Mesodermal cell (in vitro differentiated cells): Measurements from ENCODE around the gene VWA5B1. TPM values are rescaled to one million over a fixed set of nuclear protein-coding genes. Genes with fewer than 3 reads are reported as not detected.

Source experiments
- H3K27ac ChIP-seq: 2 replicates; pipeline ENCODE4 v1.7.0; 2013; ENCODE audit warnings: mild to moderate bottlenecking, low read depth, low read length, moderate library complexity; ENCODE audit not compliant: severe bottlenecking
- H3K36me3 ChIP-seq: 2 replicates; pipeline ENCODE4 v1.7.1; 2013; ENCODE audit warnings: mild to moderate bottlenecking, low read length, moderate library complexity; ENCODE audit not compliant: control insufficient read depth, insufficient read depth
- H3K4me1 ChIP-seq: one replicate; pipeline ENCODE4 v1.7.1; 2013; ENCODE audit warnings: mild to moderate bottlenecking, low read length; ENCODE audit not compliant: insufficient read depth, control insufficient read depth, poor library complexity, severe bottlenecking
- H3K4me3 ChIP-seq: 2 replicates; pipeline ENCODE4 v1.7.0; 2013; ENCODE audit warnings: low read length, control low read depth, mild to moderate bottlenecking; ENCODE audit not compliant: insufficient read depth, poor library complexity, severe bottlenecking; ENCODE audit errors: extremely low read depth
- H3K9me3 ChIP-seq: 2 replicates; pipeline ENCODE4 v1.7.1; 2013; ENCODE audit warnings: mild to moderate bottlenecking, low read length, moderate library complexity; ENCODE audit not compliant: control insufficient read depth
- WGBS, 2 experiments: methylation state at CpG; one replicate each; pipeline ENCODE4 v1.1.5; 2013; ENCODE audit warnings: missing lambda C conversion rate in 2 of 2; ENCODE audit not compliant: insufficient coverage in 2 of 2; 5-methylcytosine and 5-hydroxymethylcytosine counted together
- polyA plus RNA-seq, 2 experiments: library from polyadenylated mRNA; stranded (reverse); fragments of 50-300 nt; gene quantifications; one replicate each; pipeline ENCODE4 v1.2.3, GENCODE V29; 2013

VWA5B1 gene
- polyA plus RNA-seq (2013, experiment 1 of 2), result not detected
- 0.10 TPM for polyA plus RNA-seq (2013, experiment 2 of 2)

DNA sequence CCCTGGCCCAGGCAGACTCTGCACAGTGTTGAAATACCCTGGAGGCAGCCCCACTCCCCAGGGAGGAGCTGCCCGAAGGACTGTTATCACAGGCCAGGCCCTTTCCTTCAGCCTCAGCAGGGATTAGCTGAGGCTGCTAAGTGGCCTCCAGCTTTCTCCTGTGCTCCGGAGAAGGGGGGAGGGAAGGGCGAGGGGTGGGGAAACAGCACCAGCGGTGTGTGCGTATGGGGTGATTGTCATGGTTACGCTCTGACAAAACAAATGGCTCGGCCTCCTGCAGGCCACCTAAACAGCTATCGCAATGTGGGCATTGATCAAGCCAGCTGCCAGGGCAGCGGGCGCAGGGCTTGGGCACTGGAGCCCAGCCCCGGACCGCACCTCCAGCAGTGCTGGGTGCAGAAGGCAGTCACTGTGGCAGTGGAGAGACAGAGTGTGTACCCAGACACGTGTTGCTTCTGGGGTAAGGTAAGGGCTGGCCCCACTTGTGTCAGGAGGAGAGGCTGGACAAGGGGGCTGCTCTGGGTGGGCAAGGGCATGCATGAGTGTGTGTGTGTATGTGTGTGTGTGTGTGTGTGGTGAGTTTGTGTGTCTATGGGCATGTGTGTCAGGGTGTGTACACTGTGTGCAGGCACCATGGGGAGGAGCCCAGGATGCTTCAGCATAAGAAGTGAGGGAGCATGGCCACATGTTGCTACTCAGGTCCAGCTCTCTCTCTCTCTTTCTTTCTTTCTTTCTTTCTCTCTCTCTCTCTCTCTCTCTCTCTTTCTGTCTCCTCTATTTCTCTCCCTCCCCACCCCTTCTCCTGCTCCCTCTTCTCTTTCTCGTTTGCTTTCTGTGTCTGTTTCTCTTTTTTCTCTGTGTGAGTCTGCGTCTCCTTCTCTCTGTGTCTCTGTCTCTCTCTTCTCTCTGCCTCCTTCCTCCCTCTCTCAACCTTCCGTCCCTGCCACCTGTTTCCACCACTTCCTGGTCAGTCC, at the start of gene VWA5B1:
Gene VWA5B1 (plus strand): TSS at position 252 of the 974 bp plus-strand sequence. CDS start 19,727 bp downstream, outside the sequence.
- Histone ChIP-seq H3K9me3 (no peaks in the 10 kb centered on the region), H3K4me1 (peaks cover 17% of the 10 kb centered on the region), H3K36me3 (no peaks in the 10 kb centered on the region), H3K27ac (peak within 1 kb of the TSS; percentile 36), H3K4me3 (no peak within 1 kb of the TSS)
- WGBS, 2 experiments, result 9 to 14% methylated on average over 14 to 15 of the region's 16 CpGs

DNA sequence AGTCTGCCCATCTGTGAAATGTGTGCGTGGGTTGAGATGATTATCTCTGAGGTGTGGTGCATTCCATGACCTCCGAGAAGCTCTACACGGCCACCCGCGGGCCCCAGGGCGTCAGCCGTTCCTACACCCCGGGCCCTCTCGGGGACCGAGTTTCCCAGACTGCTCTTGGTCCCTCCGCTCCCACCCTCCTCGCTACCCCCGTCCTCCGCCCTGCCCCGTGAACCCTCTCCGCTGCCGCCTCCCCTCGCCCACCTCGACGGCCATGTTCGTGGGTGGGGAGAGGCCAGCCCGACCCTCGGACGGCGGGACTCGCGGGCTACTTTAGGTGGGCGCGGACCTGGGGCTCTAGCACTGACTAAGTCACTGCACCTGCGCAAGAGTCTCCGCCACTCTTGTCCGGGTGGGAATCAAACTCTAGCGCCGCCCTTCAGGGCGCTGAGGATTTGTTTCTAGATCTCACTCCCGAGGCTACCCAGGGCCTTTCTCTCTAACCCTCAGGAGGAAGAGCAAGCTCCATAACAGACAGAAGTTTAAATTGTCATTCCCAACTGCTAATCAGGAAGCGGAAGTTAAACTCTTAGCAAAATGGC, 47.7 kb upstream of the VWA5B1 start:
- H3K4me1 ChIP-seq, result no peaks in the 10 kb centered on the region
- no peaks in the 10 kb centered on the region for H3K36me3 ChIP-seq
- no peaks in the 10 kb centered on the region for H3K9me3 ChIP-seq
- H3K27ac ChIP-seq, result no peak overlapping the region
- H3K4me3 ChIP-seq, result no peak overlapping the region
- 93% methylated on average over 32 to 37 of the region's 37 CpGs for WGBS, 2 experiments

DNA sequence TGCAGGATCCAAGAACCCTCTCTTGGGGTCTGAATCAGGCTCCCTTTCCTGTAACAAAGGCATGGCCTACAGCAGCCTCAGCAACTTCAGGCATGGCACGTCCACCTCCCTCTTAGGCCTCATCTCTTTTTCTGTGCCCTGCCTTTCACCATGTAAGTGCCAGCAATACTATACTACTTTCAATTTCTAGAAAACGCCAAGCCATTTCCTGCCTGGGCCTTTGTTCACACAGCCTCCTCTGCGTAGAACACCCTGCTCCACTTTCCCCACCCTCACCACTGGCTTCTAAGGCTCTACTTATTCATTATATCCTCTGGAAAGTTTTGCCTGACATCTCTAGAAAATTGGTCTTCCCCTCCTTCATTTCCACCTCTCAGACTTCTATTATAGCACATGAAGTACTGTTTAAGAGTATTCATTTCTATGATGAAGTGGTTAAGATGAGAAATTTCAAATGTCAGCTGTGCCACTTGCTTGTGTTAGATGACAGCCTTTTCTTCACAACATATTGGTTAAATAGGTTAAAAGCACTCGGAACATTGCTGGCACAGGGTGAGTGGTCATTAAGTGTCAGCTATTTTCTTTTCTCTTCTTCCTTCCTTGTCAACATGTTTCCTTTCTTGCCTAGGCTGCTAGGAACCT, 41.6 kb upstream of the VWA5B1 start:
- H3K4me3 ChIP-seq, result no peak overlapping the region
- no peaks in the 10 kb centered on the region for H3K36me3 ChIP-seq
- no peaks in the 10 kb centered on the region for H3K9me3 ChIP-seq
- WGBS, 2 experiments, result 85 to 89% methylated on average over 3 of the region's 4 CpGs
- no peak overlapping the region for H3K27ac ChIP-seq
- H3K4me1 ChIP-seq, result no peaks in the 10 kb centered on the region

- Histone ChIP-seq H3K27ac (no peak overlapping the region), H3K4me3 (no peak overlapping the region), H3K4me1 (no peaks in the 10 kb centered on the region), H3K36me3 (no peaks in the 10 kb centered on the region), H3K9me3 (no peaks in the 10 kb centered on the region)
- WGBS, 2 experiments, result 86 to 92% methylated on average over 5 to 6 of the region's 7 CpGs
These were observed 40.2 kb upstream of the VWA5B1 start for GRCh38 chr1:20250340-20250989.

- WGBS, 2 experiments, result no CpG with 5 or more reads among the region's 1 CpG
- Histone ChIP-seq H3K27ac (no peak overlapping the region), H3K36me3 (no peaks in the 10 kb centered on the region), H3K4me1 (no peaks in the 10 kb centered on the region), H3K4me3 (no peak overlapping the region), H3K9me3 (no peaks in the 10 kb centered on the region)
These were observed 38.1 kb upstream of the VWA5B1 start for GRCh38 chr1:20252587-20252986.

DNA sequence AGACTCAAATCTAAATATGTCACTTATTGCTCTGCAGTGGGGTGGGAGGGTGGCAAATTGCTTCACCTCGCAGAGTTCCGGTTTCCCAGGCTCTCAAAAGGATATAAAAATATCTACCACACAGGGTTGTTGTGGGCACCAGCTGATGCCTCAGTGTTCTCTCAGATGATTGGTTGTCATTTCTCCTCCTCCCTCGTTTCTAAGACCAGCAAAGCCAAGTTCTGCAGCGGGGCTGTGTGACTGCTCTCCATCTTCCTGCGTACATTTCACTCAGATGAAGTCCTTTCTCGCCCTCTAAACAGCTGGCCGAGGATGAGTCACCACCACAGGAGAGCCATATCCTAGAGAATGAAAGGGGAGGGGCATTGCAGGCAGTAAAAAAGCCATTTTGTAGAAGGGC, 35.0 kb upstream of the VWA5B1 start:
- Histone ChIP-seq H3K9me3 (no peaks in the 10 kb centered on the region), H3K36me3 (no peaks in the 10 kb centered on the region), H3K27ac (peak overlapping the region; percentile 51), H3K4me1 (no peaks in the 10 kb centered on the region), H3K4me3 (no peak overlapping the region)
- WGBS, 2 experiments, result 29 to 55% methylated on average over 3 of the region's 7 CpGs

- H3K36me3 ChIP-seq, result no peaks in the 10 kb centered on the region
- H3K4me3 ChIP-seq, result no peak overlapping the region
- H3K27ac ChIP-seq, result no peak overlapping the region
- H3K9me3 ChIP-seq, result no peaks in the 10 kb centered on the region
- 90 to 100% methylated on average over 1 to 3 of the region's 3 CpGs for WGBS, 2 experiments
- no peaks in the 10 kb centered on the region for H3K4me1 ChIP-seq
These were observed 31.0 kb upstream of the VWA5B1 start for GRCh38 chr1:20259646-20260045.

GRCh38 chr1:20261095-20261494, 29.6 kb upstream of the VWA5B1 start:
- Histone ChIP-seq H3K36me3 (no peaks in the 10 kb centered on the region), H3K4me1 (no peaks in the 10 kb centered on the region)
- WGBS, 2 experiments, result 93 to 95% methylated on average over 5 of the region's 5 CpGs

GRCh38 chr1:20262810-20263534, 27.7 kb upstream of the VWA5B1 start:
- Histone ChIP-seq H3K4me3 (no peak overlapping the region), H3K4me1 (no peaks in the 10 kb centered on the region), H3K9me3 (no peaks in the 10 kb centered on the region), H3K36me3 (no peaks in the 10 kb centered on the region), H3K27ac (no peak overlapping the region)
- 82 to 86% methylated on average over 2 to 4 of the region's 8 CpGs for WGBS, 2 experiments

More at GRCh38 chr1:20261095-20261494, 29.6 kb upstream of the VWA5B1 start:
- no peaks in the 10 kb centered on the region for H3K9me3 ChIP-seq
- H3K4me3 ChIP-seq, result no peak overlapping the region
- H3K27ac ChIP-seq, result no peak overlapping the region

- 88 to 100% methylated on average over 1 of the region's 4 CpGs for WGBS, 2 experiments
- H3K4me3 ChIP-seq, result no peak overlapping the region
- no peaks in the 10 kb centered on the region for H3K4me1 ChIP-seq
- H3K36me3 ChIP-seq, result no peaks in the 10 kb centered on the region
- no peak overlapping the region for H3K27ac ChIP-seq
- no peaks in the 10 kb centered on the region for H3K9me3 ChIP-seq
These were observed 25.4 kb upstream of the VWA5B1 start for GRCh38 chr1:20265250-20265649.
